Psoas muscle (tissue), 8 donors: ENCODE measurements around the gene TMTC2. TPM values are rescaled to one million over a fixed set of nuclear protein-coding genes. Genes with fewer than 3 reads are reported as not detected.

Experiments used
- ATAC-seq, 4 donors: fragments of 200-7000 bp; cut with Tn5 transposase; one replicate each; pipeline ENCODE4 v1.9.1; 2020; ENCODE audit warnings: moderate library complexity in 3 of 4, mild to moderate bottlenecking in 2 of 4
- DNase-seq, 2 donors: peaks; one replicate each; pipeline ENCODE4 v3.0.0-alpha.2; 2020
- H3K27ac ChIP-seq: fragments of 200-600 bp; one replicate; pipeline ENCODE4 v1.8.0; 2022
- H3K27me3 ChIP-seq, 3 donors: fragments of 200-600 bp in 1 of 3; one replicate each; pipeline versions ENCODE4 v1.6.1 to v1.8.0; 2013 to 2022; ENCODE audit warnings: low read length in 2 of 3, mild to moderate bottlenecking in 2 of 3, moderate library complexity in 1 of 3; ENCODE audit not compliant: insufficient read depth in 3 of 3
- H3K36me3 ChIP-seq, 2 donors: fragments of 200-600 bp in 1 of 2; one replicate each; pipeline versions ENCODE4 v1.6.1 to v1.8.0; 2013 to 2022; ENCODE audit warnings: low read depth in 1 of 2, mild to moderate bottlenecking in 1 of 2, moderate library complexity in 1 of 2; ENCODE audit not compliant: insufficient read depth in 1 of 2
- H3K4me1 ChIP-seq: fragments of 200-600 bp; one replicate; pipeline ENCODE4 v1.8.0; 2022
- H3K4me3 ChIP-seq: fragments of 200-600 bp; one replicate; pipeline ENCODE4 v1.8.0; 2022; ENCODE audit warnings: mild to moderate bottlenecking
- H3K9me3 ChIP-seq: fragments of 200-600 bp; one replicate; pipeline ENCODE4 v1.8.0; 2022
- CTCF ChIP-seq: fragments of 200-600 bp; IDR thresholded peaks from one replicate; pipeline ENCODE4 v1.8.0; 2022; ENCODE audit warnings: antibody characterized with exemption
- WGBS, 3 donors: extraction: QIAGEN DNeasy Blood & Tissue Kit; methylation state at CpG; one replicate each; pipeline versions ENCODE4 v1.1.6 to v1.1.7; 2013; 5-methylcytosine and 5-hydroxymethylcytosine counted together
- intact Hi-C, 2 donors: fragments of 100-400 bp; cut with DNase I; formaldehyde crosslinking; loops; one replicate each; pipeline versions ENCODE4 v1.11.0 to v1.14.2; 2022
- polyA plus RNA-seq, 3 donors: library from polyadenylated mRNA; stranded (reverse); fragments of 200-250 nt; gene quantifications; one replicate each; pipeline ENCODE4 v1.2.3, GENCODE V29; 2013
- total RNA-seq, 4 donors: library from RNA; stranded (reverse); fragmentation: NEBNext Ultra II Directional in 2 of 4; extraction: Animal tissue kit (Norgen Biotek cat#: 25700) in 2 of 4; gene quantifications; one replicate each; pipeline versions ENCODE4 v1.2.1 to v1.2.4, GENCODE V29; 2021 to 2023
- donor health status: healthy with polysubstance abuse.
- donor health status: DM: no; HTN: no; CAD: no; lungs with moderate emphysema.
- donor health status: Bipolar disorder and iron deficiency.
- donor health status: healthy.
- donor health status: DM: yes; HTN: yes; CAD: no.
- donor health status: DM: no; HTN: no; CAD: no.
- donor health status: DM: no; HTN: no; CAD: no.
- donor health status: DM: yes; HTN: yes; CAD: no.

TMTC2 gene
- total and polyA plus RNA-seq, 7 donors: 0.85 to 2.7 (median 1.8) TPM

- no peak overlapping the region for H3K27ac ChIP-seq
- DNase-seq (no peak), ATAC-seq (no peak)
- no peak overlapping the region for H3K4me3 ChIP-seq
- H3K4me1 ChIP-seq: no peaks in the 10 kb centered on the region
- H3K9me3 ChIP-seq: no peaks in the 10 kb centered on the region
- TF ChIP-seq CTCF: no peak
- no peaks in the 10 kb centered on the region for H3K36me3 ChIP-seq
- intact Hi-C loops: no loop called here
- WGBS, 3 donors: 18 to 30% (median 23%) methylated on average over 4 of the region's 4 CpGs
- no peaks in the 10 kb centered on the region for H3K27me3 ChIP-seq
Measured at GRCh38 chr12:82672811-82673495, 13.8 kb upstream of the TMTC2 start.

GRCh38 chr12:82673698-82674097 lies 13.0 kb upstream of the TMTC2 start:
- no peak for TF ChIP-seq CTCF
- DNase-seq (no peak), ATAC-seq (no peak)
- 37 to 54% (median 51%) methylated on average over 1 of the region's 1 CpG for WGBS, 3 donors
- Histone ChIP-seq H3K4me3 (no peak overlapping the region), H3K9me3 (no peaks in the 10 kb centered on the region), H3K36me3 (no peaks in the 10 kb centered on the region), H3K27ac (no peak overlapping the region), H3K4me1 (no peaks in the 10 kb centered on the region), H3K27me3 (no peaks in the 10 kb centered on the region)
- intact Hi-C loops: no loop called here

GRCh38 chr12:82675246-82675645 lies 11.5 kb upstream of the TMTC2 start:
- WGBS, 3 donors: 73 to 76% (median 73%) methylated on average over 3 of the region's 3 CpGs
- no peak for DNase-seq
- Histone ChIP-seq H3K9me3 (no peaks in the 10 kb centered on the region), H3K4me3 (no peak overlapping the region), H3K4me1 (no peaks in the 10 kb centered on the region), H3K27me3 (no peaks in the 10 kb centered on the region), H3K27ac (no peak overlapping the region), H3K36me3 (no peaks in the 10 kb centered on the region)
- intact Hi-C loops: no loop called here
- TF ChIP-seq CTCF: no peak
- ATAC-seq: no peak

- Histone ChIP-seq H3K4me1 (no peaks in the 10 kb centered on the region), H3K27ac (no peak overlapping the region), H3K27me3 (no peaks in the 10 kb centered on the region), H3K36me3 (no peaks in the 10 kb centered on the region), H3K9me3 (no peaks in the 10 kb centered on the region), H3K4me3 (no peak overlapping the region)
- intact Hi-C loops: no loop called here
- no peak for ATAC-seq
- 46 to 65% (median 46%) methylated on average over 1 of the region's 1 CpG for WGBS, 3 donors
- no peak for DNase-seq
- TF ChIP-seq CTCF: no peak
Measured at GRCh38 chr12:82682326-82682725, 4.4 kb upstream of the TMTC2 start.

GRCh38 chr12:82682851-82683261 lies 3.9 kb upstream of the TMTC2 start:
- no peak for DNase-seq
- no peak overlapping the region for H3K27ac ChIP-seq
- WGBS, 3 donors: 23 to 36% (median 25%) methylated on average over 4 of the region's 4 CpGs
- TF ChIP-seq CTCF: no peak
- H3K9me3 ChIP-seq: no peaks in the 10 kb centered on the region
- H3K27me3 ChIP-seq: no peaks in the 10 kb centered on the region
- ATAC-seq: no peak
- intact Hi-C loops: no loop called here
- no peak overlapping the region for H3K4me3 ChIP-seq
- peaks cover 1% of the 10 kb centered on the region for H3K4me1 ChIP-seq
- H3K36me3 ChIP-seq: no peaks in the 10 kb centered on the region
